ENCODE measurements around the gene ADTRP. TPM values are rescaled to one million over a fixed set of nuclear protein-coding genes. Genes with fewer than 3 reads are reported as not detected.

Gene ADTRP
- total RNA-seq, 1 experiment from 2014 or later = 5.2 TPM

- H3K4me3 Mint-ChIP-seq (ENCODE audit: unreplicated experiment) = no peak overlapping the region
- ChIA-PET POLR2A (no interaction called here), CTCF (no interaction called here)
- TF ChIP-seq CTCF (IDR thresholded peaks at IDR 0.05; ENCODE audit: insufficient read depth in 1 of 2, low read depth in 1 of 2, low read length in 1 of 2, severe bottlenecking in 1 of 2, unreplicated experiment in 1 of 2) = no peak
- no peaks in the 10 kb centered on the region for H3K36me3 Mint-ChIP-seq (ENCODE audit: insufficient read depth, unreplicated experiment)
- peaks cover 19% of the 10 kb centered on the region for H3K4me1 Mint-ChIP-seq (ENCODE audit: low read depth, unreplicated experiment)
- H3K9me3 Mint-ChIP-seq (ENCODE audit: unreplicated experiment) = peaks cover 27% of the 10 kb centered on the region
- no peaks in the 10 kb centered on the region; the same call in 1 of the 2 replicates for H3K9me3 ChIP-seq
- no peak for DNase-seq
- BruUV-seq (replicated peaks) = no TSS peak
- intact Hi-C loops (cut with micrococcal nuclease; ENCODE audit: unreplicated experiment) = no loop called here
- no peak overlapping the region for H3K4me3 ChIP-seq (ENCODE audit: low read depth, low read length)
- H3K27ac Mint-ChIP-seq (ENCODE audit: unreplicated experiment) = peak overlapping the region; percentile 7
- no peaks in the 10 kb centered on the region for H3K27me3 ChIP-seq (replicated peaks; ENCODE audit: control insufficient read depth, insufficient read depth, low read length)
- H3K4me1 ChIP-seq = peaks cover 27% of the 10 kb centered on the region
- H3K27me3 Mint-ChIP-seq (ENCODE audit: insufficient read depth, unreplicated experiment) = no peaks in the 10 kb centered on the region
- H3K36me3 ChIP-seq (ENCODE audit: control insufficient read depth, insufficient read depth, low read length) = no peaks in the 10 kb centered on the region
Measured at GRCh38 chr6:11753798-11754197, 24.8 kb downstream of the ADTRP start.

DNA sequence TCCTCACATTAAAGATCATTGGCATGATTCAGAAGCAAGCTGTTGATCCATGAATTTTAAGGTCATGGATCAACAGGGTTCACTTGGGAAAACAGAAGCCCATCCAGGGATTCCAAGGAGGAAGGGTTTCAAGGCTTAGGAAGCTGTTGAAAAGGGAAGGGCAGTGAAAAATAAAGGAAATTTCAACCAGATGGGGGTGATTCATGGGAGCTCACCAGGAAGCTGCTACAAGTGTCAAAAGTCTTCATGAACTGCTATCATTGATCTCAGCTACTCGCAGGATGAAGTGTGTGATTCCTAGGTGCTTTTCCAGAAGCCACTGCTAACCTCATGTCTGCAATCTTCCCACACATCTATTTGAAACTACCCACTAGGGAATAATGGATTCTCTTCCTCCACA, 26.2 kb downstream of the ADTRP start:
- Histone ChIP-seq H3K9me3 (no peaks in the 10 kb centered on the region; the same call in 1 of the 2 replicates), H3K36me3 (ENCODE audit: control insufficient read depth, insufficient read depth, low read length) (no peaks in the 10 kb centered on the region), H3K4me1 (peaks cover 27% of the 10 kb centered on the region), H3K4me3 (ENCODE audit: low read depth, low read length) (no peak overlapping the region), H3K27me3 (replicated peaks; ENCODE audit: control insufficient read depth, insufficient read depth, low read length) (no peaks in the 10 kb centered on the region)
- peaks cover 19% of the 10 kb centered on the region for H3K4me1 Mint-ChIP-seq (ENCODE audit: low read depth, unreplicated experiment)
- peaks cover 21% of the 10 kb centered on the region for H3K9me3 Mint-ChIP-seq (ENCODE audit: unreplicated experiment)
- BruUV-seq (replicated peaks) = no TSS peak
- no peak overlapping the region for H3K27ac Mint-ChIP-seq (ENCODE audit: unreplicated experiment)
- H3K36me3 Mint-ChIP-seq (ENCODE audit: insufficient read depth, unreplicated experiment) = no peaks in the 10 kb centered on the region
- intact Hi-C loops (cut with micrococcal nuclease; ENCODE audit: unreplicated experiment) = no loop called here
- POLR2A ChIA-PET = no interaction called here
- DNase-seq = no peak
- no peaks in the 10 kb centered on the region for H3K27me3 Mint-ChIP-seq (ENCODE audit: insufficient read depth, unreplicated experiment)
- H3K4me3 Mint-ChIP-seq (ENCODE audit: unreplicated experiment) = no peak overlapping the region
- CTCF ChIA-PET = no interaction called here
- no peak for TF ChIP-seq CTCF (IDR thresholded peaks at IDR 0.05; ENCODE audit: insufficient read depth in 1 of 2, low read depth in 1 of 2, low read length in 1 of 2, severe bottlenecking in 1 of 2, unreplicated experiment in 1 of 2)

DNA sequence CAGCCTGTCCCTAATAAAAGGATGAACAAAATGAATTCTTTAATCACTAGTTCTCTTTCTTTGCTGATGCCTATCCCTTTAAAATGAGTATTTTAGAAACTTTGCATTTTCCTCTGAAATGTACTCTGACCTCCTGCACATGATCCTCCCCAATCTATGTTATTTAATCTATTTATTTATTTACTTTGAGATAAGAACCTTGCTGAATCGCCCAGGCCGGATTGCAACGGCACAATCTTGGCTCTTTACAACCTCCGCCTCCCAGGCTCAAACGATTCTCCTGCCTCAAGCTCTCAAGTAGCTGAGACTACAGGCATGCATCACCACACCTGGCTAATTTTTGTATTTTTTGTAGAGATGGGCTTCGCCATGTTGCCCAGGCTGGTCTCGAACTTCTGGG, 27.9 kb downstream of the ADTRP start:
- Histone ChIP-seq H3K9me3 (no peaks in the 10 kb centered on the region), H3K4me1 (peaks cover 27% of the 10 kb centered on the region), H3K27me3 (replicated peaks; ENCODE audit: control insufficient read depth, insufficient read depth, low read length) (no peaks in the 10 kb centered on the region), H3K4me3 (ENCODE audit: low read depth, low read length) (no peak overlapping the region), H3K36me3 (ENCODE audit: control insufficient read depth, insufficient read depth, low read length) (no peaks in the 10 kb centered on the region)
- intact Hi-C loops (cut with micrococcal nuclease; ENCODE audit: unreplicated experiment) = no loop called here
- ChIA-PET POLR2A (no interaction called here), CTCF (no interaction called here)
- TF ChIP-seq CTCF (IDR thresholded peaks at IDR 0.05; ENCODE audit: insufficient read depth in 1 of 2, low read depth in 1 of 2, low read length in 1 of 2, severe bottlenecking in 1 of 2, unreplicated experiment in 1 of 2) = no peak
- BruUV-seq (replicated peaks) = no TSS peak
- peaks cover 19% of the 10 kb centered on the region for H3K4me1 Mint-ChIP-seq (ENCODE audit: low read depth, unreplicated experiment)
- peaks cover 10% of the 10 kb centered on the region for H3K9me3 Mint-ChIP-seq (ENCODE audit: unreplicated experiment)
- no peaks in the 10 kb centered on the region for H3K27me3 Mint-ChIP-seq (ENCODE audit: insufficient read depth, unreplicated experiment)
- DNase-seq = peak; percentile 39 to 69
- no peaks in the 10 kb centered on the region for H3K36me3 Mint-ChIP-seq (ENCODE audit: insufficient read depth, unreplicated experiment)
- peak overlapping the region; percentile 40 for H3K27ac Mint-ChIP-seq (ENCODE audit: unreplicated experiment)
- H3K4me3 Mint-ChIP-seq (ENCODE audit: unreplicated experiment) = no peak overlapping the region

Data from Caco-2 (cell line).